HG03521 (cell line): ENCODE measurements around the gene UBR1.
"Not testable (repeated sequence)": the region's sequence is repeated elsewhere in the genome, so short reads cannot be mapped to it uniquely, and the experiment has no call there.

Source experiments
- ATAC-seq: cut with Tn5 transposase; IDR thresholded peaks from one replicate; pipeline ENCODE4 v1.9.1; 2021; ENCODE audit warnings: mild to moderate bottlenecking, moderate library complexity; ENCODE audit not compliant: unreplicated experiment

The UBR1 gene

DNA sequence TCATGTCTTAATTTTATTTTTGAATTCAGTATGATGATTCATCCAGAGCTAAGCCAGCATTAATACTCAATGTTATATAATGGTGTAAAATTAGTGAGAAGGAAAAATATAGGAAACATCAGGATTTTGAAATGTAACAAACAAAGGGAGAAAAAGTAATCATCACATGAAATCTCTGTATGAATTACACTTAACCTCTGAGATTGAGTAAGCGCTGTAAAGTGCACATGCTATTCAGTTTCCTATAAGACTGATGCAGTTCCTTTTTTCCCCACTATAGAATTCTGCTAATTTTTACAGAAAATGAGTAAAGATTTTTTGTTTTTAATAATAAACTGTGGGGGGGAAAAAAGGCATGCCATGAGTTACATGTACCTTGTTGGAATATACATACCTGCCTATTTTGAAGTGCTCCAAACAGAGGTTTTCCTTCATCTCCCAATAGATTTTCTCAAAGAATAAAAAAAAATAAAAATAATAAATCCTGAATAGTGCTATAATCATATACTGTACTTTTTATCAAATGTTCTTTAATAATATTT lies 121.3 kb downstream of the UBR1 start:
- ATAC-seq: no peak

DNA sequence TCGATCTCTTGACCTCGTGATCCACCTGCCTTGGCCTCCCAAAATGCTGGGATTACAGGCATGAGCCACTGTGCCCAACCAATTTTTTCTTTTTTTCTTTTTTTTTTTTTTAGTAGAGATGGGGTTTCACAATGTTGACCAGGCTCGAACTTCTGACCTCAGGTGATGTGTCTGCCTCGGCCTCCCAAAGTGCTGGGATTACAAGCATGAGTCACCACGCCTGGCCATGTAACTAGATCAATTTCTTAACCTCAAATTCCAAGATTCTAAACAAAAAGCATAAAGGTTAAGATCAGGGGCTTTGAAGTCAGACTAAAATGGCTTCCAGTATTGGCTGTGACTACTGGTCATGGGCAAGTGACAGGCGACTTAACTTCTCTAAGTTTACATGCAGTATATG lies 126.7 kb downstream of the UBR1 start:
- ATAC-seq: not testable (repeated sequence)

DNA sequence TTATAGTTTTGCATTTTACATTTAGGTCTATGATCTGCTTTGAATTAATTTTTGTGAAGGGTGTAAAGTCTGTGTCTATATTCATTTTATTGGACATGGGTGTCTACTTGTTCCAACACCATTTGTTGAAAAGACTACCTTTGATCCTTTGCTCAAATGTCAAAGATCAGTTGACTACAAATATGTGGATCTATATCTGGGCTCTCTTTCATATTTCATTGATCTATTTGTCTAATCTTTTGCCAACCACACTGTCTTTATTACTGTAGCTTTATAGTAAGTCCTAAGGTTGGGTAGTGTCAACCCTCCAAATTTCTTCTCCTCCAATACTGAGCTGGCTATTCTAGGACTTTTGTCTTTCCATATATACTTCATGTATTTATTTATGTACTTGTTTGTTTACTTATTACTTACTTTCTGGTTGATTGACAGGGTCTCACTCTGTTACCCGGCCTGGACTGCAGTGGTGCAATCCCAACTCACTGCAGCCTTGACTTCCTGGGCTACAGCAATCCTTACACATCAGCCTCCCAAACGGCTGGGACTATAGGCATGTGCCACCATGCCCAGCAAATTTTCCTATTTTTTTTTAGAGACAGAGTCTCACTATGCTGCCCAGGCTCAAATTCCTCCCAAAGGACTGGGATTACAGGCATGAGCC lies 131.5 kb downstream of the UBR1 start:
- ATAC-seq: no peak

DNA sequence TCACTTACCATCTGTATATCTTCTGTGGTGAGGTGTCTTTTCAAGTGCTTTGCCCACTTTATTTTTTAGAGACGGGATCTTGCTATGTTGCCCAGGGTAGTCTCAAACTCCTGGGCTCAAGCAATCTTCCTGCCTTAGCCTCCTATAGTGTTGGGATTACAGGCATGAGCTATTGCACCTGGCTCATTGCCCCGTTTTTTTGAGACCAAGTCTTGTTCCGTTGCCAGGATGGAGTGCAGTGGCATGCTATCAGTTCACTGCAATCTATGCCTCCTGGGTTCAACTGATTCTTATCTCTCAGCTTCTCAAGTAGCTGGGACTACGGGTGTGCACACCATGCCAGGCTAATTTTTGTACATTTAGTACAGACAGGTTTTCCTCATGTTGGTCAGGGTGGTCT lies 132.7 kb downstream of the UBR1 start:
- no peak for ATAC-seq

DNA sequence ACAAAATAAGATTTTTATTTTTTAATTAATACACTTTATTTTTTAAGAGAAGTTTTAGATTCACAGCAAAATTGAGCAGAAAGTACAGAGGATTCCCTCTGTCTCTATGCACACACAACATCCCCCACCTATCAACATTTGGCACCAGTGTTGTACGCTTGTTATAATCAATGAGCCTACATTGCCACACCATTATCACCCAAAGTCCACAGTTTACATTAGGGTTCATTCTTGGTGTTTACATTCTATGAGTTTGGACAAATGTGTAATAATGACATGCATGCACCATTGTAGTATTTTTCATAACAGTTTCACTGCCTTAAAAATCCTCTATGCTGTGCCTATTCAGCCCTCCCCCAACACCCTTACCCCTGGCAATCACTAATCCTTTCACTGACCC lies 134.0 kb downstream of the UBR1 start:
- no peak for ATAC-seq

DNA sequence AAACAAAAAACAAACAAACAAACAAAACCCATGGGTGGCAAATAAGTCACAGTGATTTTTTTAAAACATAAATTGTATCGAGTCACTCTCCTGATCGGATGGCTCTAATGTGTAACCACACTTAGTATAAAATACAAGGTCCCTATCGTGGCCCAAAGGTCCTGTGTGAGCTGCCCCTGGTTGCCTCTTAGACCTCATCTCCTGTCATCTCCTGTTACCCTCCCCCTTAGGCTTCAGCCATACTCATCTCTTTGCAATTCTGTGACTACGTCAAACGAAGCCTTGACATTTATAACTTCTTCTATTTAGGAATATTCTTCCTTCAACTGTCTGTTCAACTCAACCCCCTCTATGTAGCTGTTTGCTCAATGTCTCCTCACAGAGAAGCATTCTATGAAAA lies 141.4 kb downstream of the UBR1 start:
- no peak for ATAC-seq

DNA sequence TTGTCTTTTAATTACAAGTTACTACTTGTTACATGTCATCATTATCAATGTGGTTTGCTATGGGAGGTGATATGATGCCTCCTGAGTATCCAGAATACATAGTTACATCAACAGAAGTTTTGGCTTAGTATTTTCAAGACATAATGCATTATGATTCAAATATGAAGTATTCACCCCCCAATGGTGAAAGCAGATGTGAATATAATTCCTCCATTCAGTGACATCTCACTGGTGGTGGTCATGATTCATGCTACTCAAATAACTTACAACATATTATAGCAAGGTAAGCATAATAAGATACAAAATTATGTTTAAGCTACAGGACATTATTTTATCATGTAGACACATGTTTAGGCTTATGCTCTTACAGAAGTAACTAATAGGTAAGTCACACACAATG lies 150.3 kb downstream of the UBR1 start:
- ATAC-seq: no peak

DNA sequence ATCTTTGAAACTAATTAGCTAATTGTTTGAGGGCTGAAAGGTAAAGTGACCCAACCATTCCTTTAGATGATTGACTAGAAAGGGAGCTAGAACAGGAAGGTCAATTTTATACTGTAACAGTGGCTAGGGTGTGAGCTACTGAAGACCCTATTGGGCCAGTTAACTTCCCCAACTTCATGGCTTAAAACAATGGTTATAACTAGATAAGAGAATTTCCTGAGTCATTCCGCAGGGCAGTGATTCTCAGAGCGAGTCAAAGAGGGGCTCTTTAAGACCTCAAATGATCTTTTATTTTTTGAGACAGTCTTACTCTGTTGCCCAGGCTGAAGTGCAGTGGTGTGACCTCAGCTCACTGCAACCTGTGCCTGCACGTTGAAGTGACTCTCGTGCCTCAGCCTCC lies 151.5 kb downstream of the UBR1 start:
- no peak for ATAC-seq

DNA sequence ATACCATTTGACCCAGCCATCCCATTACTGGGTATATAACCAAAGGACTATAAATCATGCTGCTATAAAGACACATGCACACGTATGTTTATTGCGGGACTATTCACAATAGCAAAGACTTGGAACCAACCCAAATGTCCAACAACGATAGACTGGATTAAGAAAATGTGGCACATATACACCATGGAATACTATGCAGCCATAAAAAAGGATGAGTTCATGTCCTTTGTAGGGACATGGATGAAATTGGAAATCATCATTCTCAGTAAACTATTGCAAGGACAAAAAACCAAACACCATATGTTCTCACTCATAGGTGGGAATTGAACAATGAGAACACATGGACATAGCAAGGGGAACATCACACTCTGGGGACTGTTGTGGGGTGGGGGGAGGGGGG lies 156.9 kb downstream of the UBR1 start:
- ATAC-seq: not testable (repeated sequence)

DNA sequence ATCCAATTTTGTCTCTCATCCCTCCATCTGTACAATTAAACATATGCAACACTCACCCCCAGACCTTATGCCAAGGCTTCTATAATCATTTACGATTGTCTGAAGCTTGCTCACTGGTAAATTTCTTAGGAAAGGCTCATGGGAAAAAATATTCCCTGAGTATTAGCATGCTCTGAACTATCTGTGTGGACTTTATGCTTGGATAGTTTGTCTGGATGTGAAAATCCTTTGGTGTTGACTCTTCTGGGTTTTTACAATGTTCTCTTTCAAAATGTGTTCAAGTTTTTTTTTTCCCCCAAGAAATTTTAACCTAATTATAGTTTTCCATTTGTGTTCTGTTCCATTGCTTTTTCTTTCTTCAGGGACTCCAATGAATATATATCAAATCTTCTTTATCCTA lies 165.3 kb downstream of the UBR1 start:
- no peak for ATAC-seq

DNA sequence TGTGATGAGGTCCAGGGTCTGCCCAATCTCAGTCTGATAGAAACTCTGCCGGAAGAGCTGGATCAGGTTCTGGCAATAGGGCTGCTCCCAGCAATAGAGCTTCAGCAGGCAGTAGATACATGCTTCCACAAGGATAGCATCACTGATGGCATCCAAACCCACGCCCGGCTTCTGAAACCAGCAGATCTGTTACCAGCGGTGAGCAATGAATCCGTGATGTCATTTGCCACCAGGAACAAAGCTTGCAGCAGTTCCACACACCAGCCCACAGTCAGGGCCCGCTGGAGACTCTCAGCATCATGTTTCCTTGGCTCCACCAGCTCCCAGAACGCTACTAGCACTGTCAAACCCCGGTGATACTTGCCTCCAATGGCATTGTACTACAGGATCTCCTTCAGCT lies 166.0 kb downstream of the UBR1 start:
- no peak for ATAC-seq

DNA sequence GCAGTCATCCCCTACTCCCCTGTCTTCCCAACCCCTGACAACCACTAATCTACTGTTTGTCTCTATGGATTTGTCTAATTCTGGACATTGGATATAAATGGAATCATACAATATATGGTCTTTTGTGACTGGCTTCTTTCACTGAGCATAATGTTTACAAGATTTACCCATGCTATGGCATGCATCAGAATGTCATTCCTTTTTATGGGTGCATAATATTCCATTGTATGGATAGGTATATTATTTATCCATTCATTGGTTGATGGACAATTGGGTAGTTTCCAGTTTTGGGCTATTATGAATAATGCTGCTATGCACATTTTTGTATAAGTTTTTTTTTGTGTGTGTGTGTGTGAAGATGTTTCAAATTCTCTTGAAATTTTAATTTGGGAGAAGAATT lies 168.7 kb downstream of the UBR1 start:
- ATAC-seq: no peak

DNA sequence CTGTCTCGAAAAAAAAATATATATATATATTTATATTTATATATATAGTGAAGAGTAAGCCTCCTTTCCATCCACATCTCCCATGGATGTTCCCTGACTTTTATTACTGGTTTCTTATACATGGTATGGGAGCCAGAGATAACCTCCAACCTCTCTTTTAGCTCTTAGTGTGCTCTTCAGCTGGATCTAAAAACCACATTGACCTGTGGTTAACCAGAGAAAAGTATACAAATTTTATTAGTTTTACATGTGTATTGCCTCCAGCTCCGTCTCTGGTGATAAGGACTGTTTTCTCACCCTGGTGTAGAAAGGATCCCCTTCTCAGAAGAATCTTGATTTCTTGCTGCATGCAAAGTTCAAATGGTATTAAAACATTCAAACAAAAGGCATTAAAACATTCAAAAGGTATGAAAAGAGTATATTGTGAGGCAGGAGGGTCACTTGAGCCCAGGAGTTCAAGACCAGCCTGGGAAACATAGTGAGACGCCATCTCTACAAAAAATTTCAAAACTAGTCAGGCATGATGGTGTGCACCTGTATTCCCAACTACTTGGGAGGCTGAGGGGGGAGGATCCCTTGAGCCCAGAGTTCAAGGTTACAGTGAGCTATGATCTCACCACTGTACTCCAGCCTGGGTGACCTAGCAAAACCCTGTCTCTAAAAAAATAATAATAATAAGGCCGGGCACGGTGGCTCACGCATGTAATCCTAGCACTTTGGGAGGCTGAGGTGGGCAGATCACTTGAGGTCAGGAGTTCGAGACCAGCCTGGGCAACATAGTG lies 171.8 kb downstream of the UBR1 start:
- no peak for ATAC-seq

DNA sequence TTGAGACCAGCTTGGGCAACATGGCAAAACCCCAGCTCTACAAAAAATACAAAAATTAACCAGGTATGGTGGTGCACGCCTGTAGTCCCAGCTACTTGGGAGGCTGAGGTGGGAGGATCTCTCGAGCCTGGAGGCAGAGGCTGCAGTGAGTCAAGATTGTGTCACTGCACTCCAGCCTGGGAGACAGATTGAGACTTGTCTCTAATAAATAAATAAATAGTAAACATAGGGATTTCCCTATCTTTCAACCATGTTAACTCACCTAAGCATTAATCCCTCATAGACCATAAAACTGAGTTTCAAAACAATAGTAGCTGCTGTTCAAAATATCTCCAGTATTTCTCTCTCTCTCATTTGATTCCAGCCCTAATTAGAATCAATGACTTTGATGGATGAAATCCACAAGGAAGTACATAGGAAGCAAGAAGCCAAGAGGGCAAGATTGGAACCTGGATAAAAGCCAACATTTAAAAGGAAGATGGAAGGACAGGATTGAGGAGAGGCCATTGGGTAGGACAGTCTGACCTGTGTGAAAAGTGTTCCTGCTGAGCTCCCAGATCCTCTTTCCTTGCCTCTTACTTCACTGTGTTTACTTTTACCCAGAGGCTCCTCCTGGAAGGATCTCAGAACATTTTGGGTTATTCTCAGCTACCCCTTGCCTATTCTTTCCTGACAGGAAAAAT lies 172.9 kb downstream of the UBR1 start:
- no peak for ATAC-seq

DNA sequence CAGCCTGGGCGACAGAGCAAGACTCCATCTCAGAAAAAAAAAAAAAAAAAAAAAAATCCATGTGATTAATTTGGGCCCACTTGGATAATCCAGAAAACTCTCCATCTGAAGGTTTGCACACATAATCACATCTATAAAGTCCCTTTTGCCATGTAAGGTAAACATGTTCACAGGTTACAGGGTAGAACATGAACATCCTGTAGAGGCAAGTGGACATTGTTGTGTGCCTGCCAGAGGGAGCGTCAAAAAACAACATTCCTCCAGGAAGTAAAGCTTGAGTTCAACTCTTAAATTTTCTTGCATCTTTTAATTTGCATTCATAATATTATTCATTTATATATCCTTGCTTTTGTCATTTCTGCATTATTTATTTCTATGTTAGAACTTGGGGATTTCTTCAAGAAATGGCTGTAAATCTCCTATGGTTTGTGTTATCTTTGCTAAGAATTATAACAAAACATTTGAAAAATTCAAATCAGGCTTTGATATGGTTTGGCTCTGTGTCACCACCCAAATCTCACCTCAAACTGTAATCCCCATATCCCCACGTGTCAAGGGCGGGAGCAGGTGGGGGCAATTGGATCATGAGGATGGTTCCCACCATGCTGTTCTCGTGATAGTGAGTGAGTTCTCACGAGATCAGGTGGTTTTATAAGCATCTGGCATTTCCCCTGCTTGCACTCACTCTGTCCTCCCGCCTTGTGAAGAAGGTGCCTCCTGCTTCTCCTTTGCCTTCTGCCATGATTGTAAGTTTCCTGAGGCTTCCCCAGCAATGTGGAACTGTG lies 173.9 kb downstream of the UBR1 start:
- no peak for ATAC-seq

DNA sequence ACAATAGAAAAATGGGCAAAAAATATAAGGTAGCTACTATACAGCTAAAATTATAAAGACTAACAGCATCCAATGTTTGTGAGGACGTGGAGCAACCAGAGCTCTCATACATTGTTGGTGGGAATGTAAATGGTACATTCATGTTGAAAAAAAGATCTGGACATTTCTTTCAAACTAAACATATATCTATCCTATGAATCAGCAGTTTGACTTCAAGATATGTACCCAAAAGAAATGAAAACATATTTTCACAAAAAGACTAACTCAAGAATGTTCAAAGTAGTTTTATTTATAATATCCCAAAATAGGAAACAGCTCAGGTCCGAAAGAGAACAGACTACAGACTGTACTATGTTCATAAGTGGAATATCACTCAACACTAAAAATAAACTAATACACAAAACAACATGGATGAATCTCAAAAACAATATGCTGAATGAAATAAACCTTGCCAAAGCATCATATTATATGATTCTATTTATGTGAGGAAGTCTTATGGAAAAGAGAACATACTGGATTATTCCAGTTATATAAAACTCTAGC lies 176.5 kb downstream of the UBR1 start:
- no peak for ATAC-seq

DNA sequence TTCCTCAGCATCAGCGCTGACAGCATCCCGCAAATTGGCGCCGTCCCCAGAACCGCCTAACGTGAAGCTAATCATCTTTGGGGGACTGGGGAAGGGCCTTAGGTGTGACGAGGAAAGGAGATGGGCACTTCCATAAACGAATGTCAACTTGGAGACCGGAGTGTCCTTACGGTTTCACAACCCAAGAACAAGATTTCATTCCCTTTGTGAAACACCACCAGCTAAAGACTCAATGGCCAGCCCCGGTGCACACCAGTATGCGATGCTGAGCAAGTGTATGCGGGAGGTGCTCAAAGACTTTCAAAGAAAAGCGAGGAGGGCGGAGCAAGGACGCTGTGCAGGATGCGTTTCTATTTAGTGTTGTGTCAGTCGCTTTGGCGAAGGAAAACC lies 184.5 kb downstream of the UBR1 start:
- ATAC-seq: no peak

DNA sequence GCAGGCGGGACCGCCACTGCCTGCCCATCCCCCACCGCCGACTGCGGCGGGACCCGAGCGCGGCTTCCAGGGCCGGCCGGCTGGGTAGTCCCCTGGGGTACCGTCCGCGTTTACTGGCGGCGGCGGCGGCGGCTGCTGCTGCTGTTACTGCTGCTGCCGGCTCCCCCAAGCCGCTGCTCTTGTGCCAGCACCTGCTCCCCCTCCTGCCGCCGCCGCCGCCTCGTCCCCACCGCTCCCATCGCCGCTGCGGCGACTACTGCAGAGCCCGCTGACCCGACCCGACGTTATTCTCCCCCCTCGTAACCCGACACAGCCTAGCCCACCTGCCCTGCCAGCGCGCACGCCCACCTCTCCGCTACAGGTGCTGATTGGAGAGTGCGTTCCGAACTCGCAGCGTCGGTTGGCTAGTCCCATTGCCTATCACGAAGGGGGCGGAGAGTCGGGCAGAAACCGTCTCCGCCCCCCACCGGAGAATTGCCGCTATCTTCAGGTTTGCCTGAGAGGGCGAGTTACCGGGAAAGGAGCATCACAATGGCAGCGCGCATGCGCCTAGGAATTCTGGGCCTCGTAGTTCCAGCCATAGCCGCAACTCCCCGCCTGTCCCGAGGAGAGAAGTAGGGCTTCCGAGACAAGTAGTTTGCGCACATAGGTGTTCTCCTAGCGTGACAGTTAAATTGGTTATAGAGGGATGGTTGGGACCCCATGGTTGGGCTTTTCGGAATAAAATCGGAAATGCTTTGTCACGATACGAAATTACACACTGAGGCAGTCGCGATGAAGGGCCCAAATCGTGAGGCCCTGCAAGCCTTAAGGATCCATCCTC lies 185.1 kb downstream of the UBR1 start, which contains the start of gene TTBK2:
TSS of gene TTBK2 (minus strand) at position 260 of the 823 bp plus-strand sequence. CDS start 42,161 bp downstream, outside the sequence.
- peak; percentile 91 for ATAC-seq

DNA sequence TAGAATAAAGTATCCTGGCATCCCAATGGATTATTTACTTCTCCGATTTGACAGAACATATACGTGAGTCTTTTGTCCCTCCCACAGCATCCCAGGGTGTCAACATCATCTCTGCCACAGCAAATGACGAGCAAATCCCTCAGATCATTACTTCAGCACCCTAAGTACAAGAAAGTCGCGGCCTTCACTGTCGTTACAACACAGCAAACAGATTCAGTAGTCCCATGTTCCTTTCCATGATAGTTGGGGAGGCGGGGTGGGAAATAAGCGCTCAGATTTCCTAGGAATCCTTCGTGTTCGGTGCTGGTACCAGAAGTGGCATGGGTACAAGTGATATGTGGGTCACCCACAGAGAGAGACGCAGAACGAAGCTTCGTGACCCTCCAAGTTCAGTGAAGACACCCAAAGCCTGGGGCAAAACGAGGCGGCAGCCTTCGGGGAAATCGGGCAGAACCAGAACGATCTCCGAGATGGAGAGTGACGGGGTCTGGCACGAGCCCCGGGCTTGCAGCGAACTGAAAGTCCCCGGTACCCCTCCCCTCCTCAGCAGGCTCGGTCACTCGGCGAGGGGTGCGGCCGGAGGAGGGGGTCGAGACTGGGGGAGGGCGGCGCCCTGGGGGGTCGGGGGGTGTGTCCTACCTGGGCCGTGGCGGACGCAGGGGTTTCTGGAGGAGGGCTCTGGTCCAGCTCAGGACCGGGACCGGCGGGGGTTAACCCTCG lies 185.9 kb downstream of the UBR1 start:
- no peak for ATAC-seq
